Right lobe of liver (tissue), 4 donors: ENCODE measurements around the gene THSD7B.

Source experiments
- CTCF ChIP-seq, 4 donors: fragments of 200-600 bp in 3 of 4; fragments of 450-650 bp in 1 of 4; IDR thresholded peaks; one replicate each; pipeline versions ENCODE4 v1.5.1 to v1.8.0; 2016 to 2022; ENCODE audit warnings: antibody characterized with exemption in 4 of 4, mild to moderate bottlenecking in 2 of 4
- POLR2A ChIP-seq: fragments of 450-650 bp; IDR thresholded peaks from one replicate; pipeline ENCODE4 v1.6.1; 2017; ENCODE audit warnings: antibody characterized with exemption, mild to moderate bottlenecking
- donor health status: DM: no; HTN: no; CAD: no.
- donor health status: DM: no; HTN: no; CAD: no.
- donor health status: DM: no; HTN: yes; CAD: no.

- TF ChIP-seq CTCF (IDR thresholded peaks at IDR 0.05) (no peak), POLR2A (no peak)
Observed at GRCh38 chr2:137093116-137093515, 327.8 kb downstream of the THSD7B start.
